ENCODE results near the gene GPR157.
A peak's percentile ranks its signal among the peaks of the same experiment; 100 is the strongest.
"Not testable (repeated sequence)": the region's sequence is repeated elsewhere in the genome, so short reads cannot be mapped to it uniquely, and the experiment has no call there.

GPR157 gene

GRCh38 chr1:9145021-9145668 is 16.2 kb upstream of the GPR157 start:
- DNase-seq, result no peak

- not testable (repeated sequence) for DNase-seq
These were observed 15.6 kb upstream of the GPR157 start for GRCh38 chr1:9144494-9144893.

GRCh38 chr1:9143250-9143649 is 14.3 kb upstream of the GPR157 start:
- no peak for DNase-seq

GRCh38 chr1:9139930-9140329 is 11.0 kb upstream of the GPR157 start:
- no peak for DNase-seq

GRCh38 chr1:9136932-9137331 is 8.0 kb upstream of the GPR157 start:
- DNase-seq, result no peak

GRCh38 chr1:9135073-9135836 is 6.4 kb upstream of the GPR157 start:
- DNase-seq, result no peak

- no peak for DNase-seq
These were observed 5.1 kb upstream of the GPR157 start for GRCh38 chr1:9133870-9134585.

GRCh38 chr1:9129266-9130041 is 552 bp upstream of the GPR157 start:
- DNase-seq, result peak; percentile 20 to 56 (median 33)

GRCh38 chr1:9128166-9128519 is 759 bp downstream of the GPR157 start:
- DNase-seq, result no peak

- no peak for DNase-seq
These were observed 1.3 kb downstream of the GPR157 start for GRCh38 chr1:9127395-9128165.

GRCh38 chr1:9126511-9126910 is 2.4 kb downstream of the GPR157 start:
- DNase-seq, result no peak

GRCh38 chr1:9125847-9126246 is 3.1 kb downstream of the GPR157 start:
- not testable (repeated sequence) for DNase-seq

- DNase-seq, result no peak
These were observed 3.6 kb downstream of the GPR157 start for GRCh38 chr1:9125325-9125724.

- DNase-seq, result not testable (repeated sequence)
These were observed 4.5 kb downstream of the GPR157 start for GRCh38 chr1:9124389-9124788.

GRCh38 chr1:9123665-9124064 is 5.2 kb downstream of the GPR157 start:
- not testable (repeated sequence) for DNase-seq

- no peak for DNase-seq
These were observed 7.1 kb downstream of the GPR157 start for GRCh38 chr1:9121496-9122409.

GRCh38 chr1:9120312-9120958 is 8.5 kb downstream of the GPR157 start:
- no peak for DNase-seq

- no peak for DNase-seq
These were observed 9.2 kb downstream of the GPR157 start for GRCh38 chr1:9119745-9120144.

GRCh38 chr1:9118186-9118585 is 10.7 kb downstream of the GPR157 start:
- DNase-seq, result no peak

- DNase-seq, result peak in 1 of 3 experiments; percentile 35
These were observed 13.3 kb downstream of the GPR157 start for GRCh38 chr1:9115351-9116205.

Measured in NCI-H1417 (cell line).